Kidney epithelial cell (primary cell): ENCODE data around the gene TSC22D2. TPM values are rescaled to one million over a fixed set of nuclear protein-coding genes. Genes with fewer than 3 reads are reported as not detected.

Experiments
- DNase-seq: peaks from one replicate; pipeline ENCODE4 v3.0.0-alpha.2; 2010; ENCODE audit warnings: low read depth
- H3K27me3 ChIP-seq: 2 replicates; pipeline ENCODE4 v1.6.0; 2011; ENCODE audit warnings: low read length; ENCODE audit not compliant: control insufficient read depth, insufficient read depth
- H3K36me3 ChIP-seq: 2 replicates; pipeline ENCODE4 v1.5.1; 2011; ENCODE audit warnings: low read length; ENCODE audit not compliant: control insufficient read depth, insufficient read depth
- H3K4me3 ChIP-seq: 2 replicates; pipeline ENCODE4 v1.5.1; 2011; ENCODE audit warnings: low read depth, mild to moderate bottlenecking, control low read depth, low read length
- CTCF ChIP-seq: IDR thresholded peaks from 2 replicates; pipeline ENCODE4 v1.5.1; 2011; ENCODE audit warnings: mild to moderate bottlenecking, moderate library complexity, low read length, control low read depth, inconsistent platforms; ENCODE audit not compliant: insufficient read depth, poor library complexity, severe bottlenecking
- total RNA-seq: library from RNA; depleted of rRNA; stranded (reverse); fragments of >200 nt; gene quantifications from 2 replicates; pipeline ENCODE4 v1.2.3, GENCODE V29; 2015

The TSC22D2 gene
- total RNA-seq, 1 donor from 2014 or later, result 13.3 TPM

- H3K36me3 ChIP-seq, result no peaks in the 10 kb centered on the region
- H3K4me3 ChIP-seq, result no peak overlapping the region
- no peaks in the 10 kb centered on the region for H3K27me3 ChIP-seq
- DNase-seq, result no peak
- TF ChIP-seq CTCF, result no peak
These were observed 11.9 kb downstream of the TSC22D2 start for GRCh38 chr3:150419959-150420358.

DNA sequence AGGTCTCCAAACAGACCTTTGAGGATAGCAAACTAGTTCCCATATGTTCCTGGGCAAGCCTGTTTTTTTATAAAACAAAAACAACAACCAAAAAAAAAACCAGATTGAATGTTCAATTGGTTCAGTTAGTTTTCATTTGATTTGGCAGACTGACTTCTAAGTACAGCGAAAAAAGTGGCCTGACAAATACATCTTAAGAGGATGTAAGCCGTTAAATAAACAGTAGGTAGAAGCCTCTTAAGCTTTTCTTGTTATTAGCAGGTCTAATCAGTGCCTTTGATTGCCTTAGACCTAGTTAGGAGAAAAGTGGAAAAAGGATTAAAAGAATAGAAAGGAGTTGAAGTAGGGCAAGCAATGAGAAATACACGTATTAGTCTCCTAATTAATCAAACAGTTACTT lies 13.2 kb downstream of the TSC22D2 start:
- Histone ChIP-seq H3K27me3 (no peaks in the 10 kb centered on the region), H3K36me3 (no peaks in the 10 kb centered on the region), H3K4me3 (no peak overlapping the region)
- TF ChIP-seq CTCF, result no peak
- no peak for DNase-seq

DNA sequence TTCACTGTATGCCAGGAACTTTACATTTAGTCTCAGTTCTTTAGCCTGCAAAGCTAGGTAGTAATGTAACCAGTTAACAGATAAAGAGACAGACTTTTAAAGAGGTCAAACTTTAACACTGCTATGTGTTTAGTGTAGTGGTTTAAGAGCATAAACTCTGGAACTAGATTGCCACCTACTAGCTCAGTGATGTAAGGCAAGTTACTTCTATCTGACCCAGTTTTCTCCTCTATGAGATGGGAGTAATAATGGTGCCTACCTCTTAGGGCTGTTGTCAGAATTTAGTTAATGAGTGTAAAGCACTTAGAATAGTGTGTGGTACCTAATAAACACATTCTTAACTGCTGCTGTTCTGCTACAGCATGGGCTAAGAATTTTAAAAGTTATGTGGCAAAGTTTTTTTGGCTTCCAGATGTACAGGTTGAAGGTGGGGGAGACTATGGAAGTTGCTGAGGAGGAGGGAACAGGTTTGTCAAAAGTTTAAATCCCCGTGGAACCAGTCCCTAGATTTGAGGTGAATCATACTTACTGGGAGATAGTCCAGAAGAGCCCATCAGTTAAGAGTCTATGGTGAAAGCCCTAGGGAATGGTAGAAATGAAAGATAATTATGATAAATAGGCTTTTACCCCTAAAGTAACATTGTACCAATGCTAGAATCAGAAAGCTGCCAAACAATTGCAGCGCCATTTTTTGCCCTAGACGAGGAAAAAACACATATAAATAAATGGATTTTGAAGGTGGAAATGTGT lies 13.9 kb downstream of the TSC22D2 start:
- no peak for TF ChIP-seq CTCF
- Histone ChIP-seq H3K27me3 (no peaks in the 10 kb centered on the region), H3K4me3 (no peak overlapping the region), H3K36me3 (no peaks in the 10 kb centered on the region)
- no peak for DNase-seq

DNA sequence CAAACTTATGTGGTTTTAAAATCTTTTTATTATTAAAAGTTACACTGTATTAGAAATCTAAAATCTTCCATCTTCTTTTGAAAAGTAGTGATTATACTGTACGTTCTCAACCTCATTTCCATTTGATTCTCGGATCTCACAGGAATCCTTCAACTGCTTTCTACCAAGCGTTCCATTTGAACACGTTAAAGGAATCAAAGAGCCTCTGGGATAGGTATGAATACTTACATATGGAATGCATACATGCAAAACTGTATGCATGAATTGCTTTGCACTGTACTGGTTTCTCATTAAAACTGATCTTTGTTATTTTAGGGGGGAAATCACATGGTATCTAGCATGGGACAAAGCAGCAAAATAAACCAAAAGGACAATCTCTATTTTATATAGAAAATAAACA lies 14.8 kb downstream of the TSC22D2 start:
- TF ChIP-seq CTCF, result no peak
- no peak overlapping the region for H3K4me3 ChIP-seq
- H3K27me3 ChIP-seq, result no peaks in the 10 kb centered on the region
- no peaks in the 10 kb centered on the region for H3K36me3 ChIP-seq
- DNase-seq, result no peak

DNA sequence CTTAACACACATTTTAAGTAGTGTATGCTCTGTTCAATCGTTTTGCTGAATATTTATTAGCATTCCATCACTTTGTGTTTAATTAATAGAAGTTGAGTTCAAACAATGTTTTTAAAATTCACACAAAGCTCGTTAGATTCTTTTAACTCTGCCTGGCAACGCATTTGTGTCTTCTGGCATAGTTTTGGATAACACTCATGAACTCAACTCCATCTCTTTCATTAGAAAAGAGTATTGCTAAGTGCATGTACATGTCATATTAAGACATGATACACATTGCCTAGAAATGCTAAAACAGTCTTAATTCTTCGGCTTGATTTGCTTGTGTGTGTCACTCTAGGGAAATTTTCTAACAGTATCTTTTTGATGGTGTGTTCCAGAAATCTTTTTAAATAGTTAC lies 15.7 kb downstream of the TSC22D2 start:
- Histone ChIP-seq H3K27me3 (no peaks in the 10 kb centered on the region), H3K4me3 (no peak overlapping the region), H3K36me3 (no peaks in the 10 kb centered on the region)
- TF ChIP-seq CTCF, result no peak
- no peak for DNase-seq

DNA sequence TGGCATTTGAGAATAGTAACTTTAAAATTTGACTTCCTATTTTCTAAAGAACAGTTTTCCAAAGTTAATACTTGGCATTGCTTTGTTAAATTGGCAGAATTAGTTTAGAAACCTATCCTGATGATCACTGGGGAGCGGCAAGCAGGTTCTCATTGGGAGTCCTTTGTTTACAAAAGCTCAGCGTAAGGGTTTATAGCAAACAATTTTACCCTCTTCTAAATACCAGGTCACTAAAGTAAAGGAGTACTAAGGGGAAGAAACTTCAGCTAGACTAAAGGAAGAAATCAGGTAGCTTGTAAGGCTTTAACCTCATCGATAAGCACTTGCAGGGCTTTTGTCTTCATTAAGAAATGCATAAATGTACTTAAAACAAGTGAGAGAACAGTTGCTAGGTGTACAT lies 18.2 kb downstream of the TSC22D2 start:
- no peak overlapping the region for H3K4me3 ChIP-seq
- DNase-seq, result no peak
- TF ChIP-seq CTCF, result no peak
- H3K36me3 ChIP-seq, result no peaks in the 10 kb centered on the region
- H3K27me3 ChIP-seq, result no peaks in the 10 kb centered on the region
